Nephron progenitor cell (in vitro differentiated cells): ENCODE measurements around the gene GPR153.

ENCODE experiments used
- DNase-seq: peaks from one replicate; pipeline ENCODE4 v3.0.0; 2021
- H3K27ac Mint-ChIP-seq: 2 replicates; pipeline ENCODE4 v1.8.0; 2021; ENCODE audit warnings: mild to moderate bottlenecking, moderate library complexity, mixed read lengths
- H3K27me3 Mint-ChIP-seq: 2 replicates; pipeline ENCODE4 v1.8.0; 2021; ENCODE audit warnings: mild to moderate bottlenecking, low read depth, mixed read lengths; ENCODE audit not compliant: poor library complexity
- H3K36me3 Mint-ChIP-seq: 2 replicates; pipeline ENCODE4 v1.8.0; 2021; ENCODE audit warnings: low read depth, mixed read lengths
- H3K4me1 Mint-ChIP-seq: 2 replicates; pipeline ENCODE4 v1.8.0; 2021; ENCODE audit warnings: mixed read lengths
- H3K4me3 Mint-ChIP-seq: 2 replicates; pipeline ENCODE4 v1.8.0; 2021; ENCODE audit warnings: mild to moderate bottlenecking, moderate library complexity, mixed read lengths
- H3K9me3 Mint-ChIP-seq: 2 replicates; pipeline ENCODE4 v1.8.0; 2021; ENCODE audit warnings: mild to moderate bottlenecking, moderate library complexity, mixed read lengths
- TF ChIP-seq, protein P1 (sequence below): fragments of 200-600 bp; sonication (generic); IDR thresholded peaks from 2 replicates; pipeline ENCODE4 v1.5.0; 2021; ENCODE audit warnings: antibody characterized with exemption

The GPR153 gene

DNA sequence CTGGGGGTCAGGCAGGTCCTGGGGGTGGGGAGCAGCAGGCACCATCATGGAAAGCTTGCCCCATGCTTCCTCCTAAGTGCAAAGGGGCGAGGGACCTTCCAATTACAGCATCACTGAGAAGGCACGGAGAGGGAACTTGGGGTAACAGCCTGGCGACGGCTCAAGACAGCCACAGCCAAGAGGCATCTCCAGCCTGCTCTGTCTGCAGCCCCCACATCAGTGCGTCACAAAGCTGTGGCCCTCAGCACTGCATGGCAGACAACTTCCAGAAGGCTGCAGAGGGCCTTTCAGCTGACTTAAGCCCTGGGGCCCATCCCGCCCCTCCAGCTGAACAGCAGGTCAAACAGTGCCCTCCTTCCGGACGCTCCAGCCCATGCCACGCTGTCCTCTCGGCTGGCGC lies 13.2 kb upstream of the GPR153 start:
- Mint-ChIP-seq H3K27me3 (peaks cover 8% of the 10 kb centered on the region), H3K9me3 (no peaks in the 10 kb centered on the region), H3K4me3 (no peak overlapping the region), H3K4me1 (peaks cover 91% of the 10 kb centered on the region), H3K27ac (no peak overlapping the region), H3K36me3 (no peaks in the 10 kb centered on the region)
- TF ChIP-seq, protein P1, sequence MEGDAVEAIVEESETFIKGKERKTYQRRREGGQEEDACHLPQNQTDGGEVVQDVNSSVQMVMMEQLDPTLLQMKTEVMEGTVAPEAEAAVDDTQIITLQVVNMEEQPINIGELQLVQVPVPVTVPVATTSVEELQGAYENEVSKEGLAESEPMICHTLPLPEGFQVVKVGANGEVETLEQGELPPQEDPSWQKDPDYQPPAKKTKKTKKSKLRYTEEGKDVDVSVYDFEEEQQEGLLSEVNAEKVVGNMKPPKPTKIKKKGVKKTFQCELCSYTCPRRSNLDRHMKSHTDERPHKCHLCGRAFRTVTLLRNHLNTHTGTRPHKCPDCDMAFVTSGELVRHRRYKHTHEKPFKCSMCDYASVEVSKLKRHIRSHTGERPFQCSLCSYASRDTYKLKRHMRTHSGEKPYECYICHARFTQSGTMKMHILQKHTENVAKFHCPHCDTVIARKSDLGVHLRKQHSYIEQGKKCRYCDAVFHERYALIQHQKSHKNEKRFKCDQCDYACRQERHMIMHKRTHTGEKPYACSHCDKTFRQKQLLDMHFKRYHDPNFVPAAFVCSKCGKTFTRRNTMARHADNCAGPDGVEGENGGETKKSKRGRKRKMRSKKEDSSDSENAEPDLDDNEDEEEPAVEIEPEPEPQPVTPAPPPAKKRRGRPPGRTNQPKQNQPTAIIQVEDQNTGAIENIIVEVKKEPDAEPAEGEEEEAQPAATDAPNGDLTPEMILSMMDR = no peak
- DNase-seq = no peak

DNA sequence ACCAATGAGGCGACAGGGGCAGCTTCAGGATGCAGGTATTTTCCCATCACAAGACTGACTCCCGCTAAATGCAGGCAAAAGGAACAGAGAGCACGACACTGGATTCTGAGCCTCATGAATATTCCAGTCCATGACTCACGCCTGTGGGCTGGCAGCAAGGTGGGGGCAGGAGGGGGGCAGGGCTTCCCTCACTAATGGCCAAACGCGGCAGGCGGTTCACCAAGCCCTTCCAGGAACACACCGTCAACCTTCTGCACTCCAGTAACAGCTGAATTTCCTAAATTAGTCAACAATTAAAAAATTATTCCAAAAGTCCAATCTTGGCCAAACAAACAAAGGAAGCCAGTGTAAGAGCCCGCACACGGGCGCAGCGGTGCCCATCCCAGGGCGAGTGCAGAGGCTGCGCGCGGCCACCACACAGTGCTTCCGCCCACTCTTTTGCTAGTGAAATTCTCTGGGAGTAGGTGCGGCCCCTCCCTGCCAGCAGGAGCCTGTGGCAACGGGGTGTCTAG lies 12.5 kb upstream of the GPR153 start:
- no peak overlapping the region for H3K4me3 Mint-ChIP-seq
- H3K36me3 Mint-ChIP-seq = no peaks in the 10 kb centered on the region
- peaks cover 6% of the 10 kb centered on the region for H3K27me3 Mint-ChIP-seq
- no peaks in the 10 kb centered on the region for H3K9me3 Mint-ChIP-seq
- H3K27ac Mint-ChIP-seq = no peak overlapping the region
- TF ChIP-seq, protein P1 = no peak
- no peak for DNase-seq
- peaks cover 91% of the 10 kb centered on the region for H3K4me1 Mint-ChIP-seq

DNA sequence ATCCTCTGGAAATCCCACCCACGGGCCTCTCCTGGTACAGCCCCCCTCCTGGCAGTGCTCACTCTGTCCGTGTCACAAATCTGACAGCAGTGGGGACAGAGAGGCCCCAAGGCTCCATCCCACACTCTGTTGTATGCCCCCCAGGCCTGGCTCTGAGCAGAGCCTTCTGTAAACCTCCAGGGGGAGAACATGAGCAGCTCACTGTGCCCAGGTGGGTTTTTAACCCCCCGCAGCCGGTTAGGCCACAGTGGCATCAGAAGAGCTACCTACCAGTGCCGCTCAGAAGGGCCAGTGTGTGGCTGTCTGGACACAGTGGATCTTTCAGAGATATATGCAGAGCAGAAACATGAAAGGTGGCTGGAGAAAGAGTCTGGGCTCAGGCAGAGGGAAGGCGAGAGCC lies 12.0 kb upstream of the GPR153 start:
- Mint-ChIP-seq H3K4me1 (peaks cover 91% of the 10 kb centered on the region), H3K27ac (no peak overlapping the region), H3K9me3 (no peaks in the 10 kb centered on the region), H3K36me3 (no peaks in the 10 kb centered on the region), H3K27me3 (peaks cover 6% of the 10 kb centered on the region), H3K4me3 (peak overlapping the region; percentile 54)
- no peak for DNase-seq
- TF ChIP-seq, protein P1 = peak; percentile 12

DNA sequence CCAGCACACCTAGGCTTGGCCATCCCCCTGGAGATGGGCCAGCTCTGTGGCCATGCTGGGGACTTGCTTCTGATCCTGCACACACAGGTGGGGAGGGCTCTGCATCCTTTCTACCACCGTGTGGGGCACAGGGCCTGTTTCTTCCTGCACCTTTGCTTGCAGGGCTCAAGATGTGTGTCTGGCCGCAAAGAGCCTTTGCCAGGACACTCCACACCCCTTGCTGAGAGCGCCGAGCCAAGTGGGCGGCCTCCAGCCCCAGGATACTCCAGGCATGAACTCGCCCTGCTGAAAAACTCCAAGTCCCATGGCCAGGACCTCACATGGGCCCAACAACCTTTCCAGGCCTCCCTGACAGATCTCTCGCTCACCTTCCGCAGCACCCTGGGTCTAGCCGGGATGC lies 11.6 kb upstream of the GPR153 start:
- Mint-ChIP-seq H3K27ac (no peak overlapping the region), H3K9me3 (no peaks in the 10 kb centered on the region), H3K4me1 (peaks cover 91% of the 10 kb centered on the region), H3K27me3 (peaks cover 3% of the 10 kb centered on the region), H3K36me3 (no peaks in the 10 kb centered on the region), H3K4me3 (peak overlapping the region; percentile 54)
- TF ChIP-seq, protein P1 = no peak
- DNase-seq = no peak

- H3K4me3 Mint-ChIP-seq = peak overlapping the region; percentile 53
- peaks cover 2% of the 10 kb centered on the region for H3K27me3 Mint-ChIP-seq
- no peaks in the 10 kb centered on the region for H3K36me3 Mint-ChIP-seq
- H3K4me1 Mint-ChIP-seq = peaks cover 92% of the 10 kb centered on the region
- peak; percentile 36 for DNase-seq
- H3K27ac Mint-ChIP-seq = no peak overlapping the region
- H3K9me3 Mint-ChIP-seq = no peaks in the 10 kb centered on the region
- TF ChIP-seq, protein P1 = no peak
Measured at GRCh38 chr1:6271554-6271953, 10.7 kb upstream of the GPR153 start.

DNA sequence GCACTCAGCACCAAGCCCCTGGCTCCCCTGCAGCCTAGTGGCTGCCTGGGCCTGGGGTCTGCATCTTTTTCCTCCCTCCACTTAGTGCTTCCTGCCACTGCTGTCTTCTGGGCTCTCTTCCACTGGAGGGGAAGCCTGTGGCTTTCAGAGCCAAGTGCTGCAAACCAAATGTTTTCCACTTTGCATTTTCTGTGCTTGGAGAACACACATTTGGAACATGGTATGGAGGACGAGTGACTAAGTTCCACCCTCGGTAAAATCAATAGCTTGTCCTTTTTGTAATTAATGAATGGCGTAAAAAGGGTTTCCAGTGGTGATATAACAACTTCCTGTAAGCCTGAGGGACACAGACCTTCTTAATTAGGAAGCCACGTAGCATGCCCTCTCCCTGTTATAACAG lies 10.1 kb upstream of the GPR153 start:
- no peak for DNase-seq
- no peaks in the 10 kb centered on the region for H3K9me3 Mint-ChIP-seq
- H3K36me3 Mint-ChIP-seq = no peaks in the 10 kb centered on the region
- H3K27ac Mint-ChIP-seq = peak overlapping the region; percentile 32
- no peak overlapping the region for H3K4me3 Mint-ChIP-seq
- peaks cover 92% of the 10 kb centered on the region for H3K4me1 Mint-ChIP-seq
- peaks cover 5% of the 10 kb centered on the region for H3K27me3 Mint-ChIP-seq
- TF ChIP-seq, protein P1 = no peak
